Stimulated activated CD4-positive, alpha-beta T cell treated with anti-CD3 and anti-CD28 coated beads, Interleukin-12 subunit alpha, Interleukin-12 subunit beta, amount 100 ng/mL, for 4 hours (primary cell): ENCODE measurements around the gene PIK3AP1.
"Not testable (repeated sequence)": the region's sequence is repeated elsewhere in the genome, so short reads cannot be mapped to it uniquely, and the experiment has no call there.

Source experiments
- DNase-seq: peaks from one replicate; pipeline ENCODE4 v3.0.0-alpha.2; 2020

Gene PIK3AP1

DNA sequence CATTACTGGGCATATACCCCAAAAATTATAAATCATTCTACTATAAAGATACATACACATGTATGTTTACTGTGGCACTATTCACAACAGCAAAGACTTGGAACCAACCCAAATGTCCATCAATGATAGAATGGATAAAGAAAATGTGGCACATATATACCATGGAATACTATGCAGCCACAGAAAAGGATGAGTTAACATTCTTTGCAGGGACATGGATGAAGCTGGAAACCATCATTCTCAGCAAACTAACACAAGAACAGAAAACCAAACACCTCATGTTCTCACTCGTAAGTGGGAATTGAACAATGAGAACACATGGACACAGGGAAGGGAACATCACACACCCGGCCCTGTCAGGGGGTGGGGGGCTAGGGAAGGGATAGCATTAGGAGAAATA, 145.8 kb downstream of the PIK3AP1 start:
- not testable (repeated sequence) for DNase-seq

DNA sequence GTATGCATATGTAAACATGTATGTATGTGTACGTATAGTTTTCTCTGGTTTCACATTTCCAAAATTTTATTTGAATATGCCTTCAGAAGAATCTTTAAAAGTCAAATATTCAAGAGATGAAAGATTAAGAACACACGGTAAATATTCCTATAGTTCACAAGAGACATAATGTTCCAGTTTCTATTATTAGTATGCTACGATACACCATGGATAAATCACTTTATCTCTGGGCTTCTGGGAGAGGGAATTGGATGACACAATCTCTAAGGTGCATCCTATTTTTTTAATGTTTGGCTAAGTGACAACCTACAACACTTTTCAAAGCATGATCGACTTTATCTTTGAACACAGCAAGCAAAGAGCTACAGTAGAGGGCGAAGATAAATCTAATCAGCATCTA, 147.3 kb downstream of the PIK3AP1 start:
- no peak for DNase-seq

DNA sequence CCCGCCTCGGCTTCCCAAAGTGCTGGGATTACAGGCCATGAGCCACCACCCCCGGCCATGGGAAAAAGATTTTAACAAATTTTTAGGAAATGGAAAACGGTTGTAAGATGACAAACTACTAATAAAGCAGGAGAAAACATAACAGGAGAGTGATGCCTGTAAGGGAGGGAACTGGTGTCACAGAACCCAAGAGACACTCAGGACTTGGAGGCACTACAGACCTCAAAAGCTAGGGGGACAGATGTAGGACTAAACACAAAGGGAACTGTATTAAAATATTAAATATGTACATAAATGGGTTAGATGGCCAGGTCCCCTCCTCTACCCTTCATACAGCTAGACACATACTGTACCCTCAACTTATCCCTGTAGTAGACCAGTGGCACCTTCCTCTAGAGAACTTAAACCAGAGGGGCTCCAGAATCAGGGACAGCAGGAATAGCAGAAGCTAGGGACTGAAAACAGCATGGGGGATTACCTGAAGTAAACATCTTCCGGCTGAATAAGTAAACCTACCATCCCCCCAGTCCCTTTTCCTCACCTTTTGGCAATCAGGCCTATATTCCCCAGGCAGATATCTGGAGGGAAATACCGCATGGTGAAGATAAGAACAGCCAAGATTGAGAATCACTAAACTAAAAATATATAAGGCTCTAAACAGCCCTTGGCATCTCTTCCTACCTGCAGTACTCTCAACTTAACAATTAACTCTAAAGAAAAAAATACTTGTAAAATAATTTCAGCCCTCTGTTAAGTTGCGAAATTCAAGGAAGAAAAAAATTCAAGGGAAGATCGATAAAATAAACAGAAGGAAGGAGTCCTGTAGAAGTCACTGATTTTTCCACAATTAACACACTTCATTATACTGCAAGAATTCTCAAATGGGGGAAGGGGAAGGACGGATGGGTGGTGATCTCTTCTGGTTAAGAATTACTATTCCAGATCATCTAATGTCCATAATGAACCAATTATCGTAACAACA, 149.0 kb downstream of the PIK3AP1 start:
- no peak for DNase-seq

DNA sequence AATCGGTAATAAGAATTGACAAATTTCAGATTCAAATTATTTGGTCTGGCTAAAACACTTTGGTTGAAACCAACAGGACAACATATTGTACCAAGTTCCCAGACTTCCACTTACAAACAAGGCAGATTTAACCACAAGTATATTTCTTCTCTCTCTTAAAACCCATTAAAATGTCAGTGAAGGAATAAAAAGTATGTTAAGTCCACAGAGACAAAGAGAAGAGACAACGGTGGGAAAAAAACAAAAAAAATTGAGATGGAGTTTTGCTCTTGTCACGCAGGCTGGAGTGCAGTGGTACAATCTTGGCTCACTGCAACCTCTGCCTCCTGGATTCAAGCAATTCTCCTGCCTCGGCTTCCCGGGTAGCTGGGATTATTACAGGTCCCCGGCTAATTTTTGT, 149.8 kb downstream of the PIK3AP1 start:
- DNase-seq, result no peak

DNA sequence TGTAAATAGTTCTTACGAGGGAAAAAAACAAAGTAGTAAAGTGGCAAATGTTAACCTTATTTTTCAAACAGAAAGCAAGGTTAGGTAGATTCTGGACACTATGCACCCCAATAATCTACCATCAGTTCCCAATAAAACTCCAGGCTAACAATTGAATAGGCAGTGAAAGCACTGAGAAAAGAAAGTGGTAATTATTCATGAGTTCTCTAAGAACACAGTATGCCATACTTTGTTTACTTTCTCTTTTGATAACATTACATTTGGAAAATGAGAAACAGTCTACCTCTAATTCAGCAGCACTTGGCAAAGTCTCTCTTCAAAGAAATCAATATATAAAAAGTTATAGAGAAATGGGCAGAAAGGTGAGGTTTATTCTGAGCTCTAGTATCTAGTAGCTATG, 151.9 kb downstream of the PIK3AP1 start:
- no peak for DNase-seq

DNA sequence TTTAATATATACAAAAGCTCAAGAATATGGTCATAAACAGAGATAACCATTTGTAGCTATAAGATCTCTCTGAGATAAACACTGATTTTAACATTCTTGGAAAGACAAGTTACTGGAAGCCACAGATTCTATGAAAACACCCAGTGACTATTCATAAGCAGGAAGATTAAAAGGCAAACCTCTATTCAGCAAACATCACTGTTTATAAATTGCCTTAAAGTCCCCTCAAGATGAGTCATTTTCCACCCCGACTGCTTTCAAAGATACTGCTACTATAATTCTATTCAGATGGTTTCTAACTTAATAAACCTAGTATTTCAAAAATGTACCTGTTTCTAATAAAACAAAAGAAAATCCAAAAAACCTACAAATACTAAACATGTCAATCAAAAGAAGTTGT, 154.5 kb downstream of the PIK3AP1 start:
- no peak for DNase-seq

DNA sequence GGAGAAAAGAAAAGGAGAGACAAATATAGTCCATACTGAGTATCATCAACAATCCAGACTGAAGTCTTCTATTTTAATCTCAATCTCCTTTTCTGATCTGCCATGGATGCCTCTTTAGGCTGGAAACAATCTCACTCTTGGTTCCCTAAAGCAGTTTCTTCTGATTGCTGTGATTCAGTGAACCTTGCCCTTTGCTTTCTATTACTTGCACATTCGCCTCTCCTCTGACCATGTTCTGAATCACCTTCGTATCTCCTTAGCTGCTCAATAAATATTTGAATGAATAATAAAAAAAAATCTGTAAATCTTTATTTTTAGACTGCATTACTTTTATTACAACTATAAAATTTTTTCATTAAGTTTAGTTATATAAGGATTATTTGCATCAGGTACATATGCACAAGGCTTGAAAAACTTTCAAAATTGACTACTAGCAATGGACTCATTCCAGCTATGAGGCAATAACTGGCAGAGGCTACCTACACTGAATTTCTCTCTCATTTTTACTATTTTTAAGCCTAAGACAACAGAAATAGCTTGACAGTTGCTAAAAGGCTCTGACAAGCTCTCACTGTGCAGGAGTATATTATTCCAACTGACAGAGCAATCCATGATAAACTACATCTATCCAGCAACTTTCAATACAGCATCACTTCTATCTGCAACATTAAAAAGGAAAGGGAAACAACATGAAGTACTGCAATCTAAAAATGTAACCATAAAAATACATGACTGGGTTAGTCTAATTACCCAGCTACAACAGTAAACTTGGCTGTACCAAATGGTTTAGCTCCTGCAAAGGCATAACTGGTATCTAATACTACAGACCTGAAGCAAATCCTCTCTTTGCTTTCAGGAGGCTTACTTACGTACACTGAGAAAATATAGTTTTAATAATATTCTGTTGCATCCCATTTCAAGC, 159.1 kb downstream of the PIK3AP1 start:
- DNase-seq, result no peak

DNA sequence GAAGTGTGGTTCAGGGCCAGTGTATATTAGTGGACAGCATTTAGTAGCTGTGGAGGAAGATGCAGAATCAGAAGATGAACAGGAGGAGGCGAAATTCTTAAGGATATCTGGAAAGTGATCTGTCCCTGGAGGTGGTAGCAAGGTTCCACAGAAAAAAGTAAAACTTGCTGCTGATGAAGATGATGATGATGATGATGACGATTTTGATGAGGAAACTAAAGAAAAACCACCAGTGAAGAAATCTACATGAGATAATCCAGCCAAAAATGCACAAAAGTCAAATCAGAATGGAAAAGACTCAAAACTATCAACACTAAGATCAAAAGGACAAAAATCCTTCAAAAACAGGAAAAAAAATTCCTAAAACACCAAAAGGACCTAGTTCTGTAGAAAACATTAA, 159.8 kb downstream of the PIK3AP1 start:
- DNase-seq, result no peak

DNA sequence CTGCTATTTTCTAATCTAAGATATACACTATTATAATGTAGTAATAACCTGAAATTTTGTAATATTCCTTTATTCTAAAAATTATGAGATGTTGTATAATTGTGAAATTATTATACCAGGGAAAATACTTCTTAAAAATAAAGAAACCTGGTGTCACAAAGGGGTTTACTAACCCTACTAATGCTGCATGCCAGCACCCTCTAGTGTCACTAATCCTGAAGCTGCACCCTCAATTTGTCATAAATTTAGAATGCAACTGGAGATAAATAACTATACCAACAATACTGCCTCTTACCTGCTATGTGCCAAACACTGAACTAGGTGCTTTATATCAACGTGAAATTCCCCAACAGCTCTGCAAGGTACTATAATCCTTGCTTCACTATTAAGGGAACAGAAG, 164.3 kb downstream of the PIK3AP1 start:
- no peak for DNase-seq

DNA sequence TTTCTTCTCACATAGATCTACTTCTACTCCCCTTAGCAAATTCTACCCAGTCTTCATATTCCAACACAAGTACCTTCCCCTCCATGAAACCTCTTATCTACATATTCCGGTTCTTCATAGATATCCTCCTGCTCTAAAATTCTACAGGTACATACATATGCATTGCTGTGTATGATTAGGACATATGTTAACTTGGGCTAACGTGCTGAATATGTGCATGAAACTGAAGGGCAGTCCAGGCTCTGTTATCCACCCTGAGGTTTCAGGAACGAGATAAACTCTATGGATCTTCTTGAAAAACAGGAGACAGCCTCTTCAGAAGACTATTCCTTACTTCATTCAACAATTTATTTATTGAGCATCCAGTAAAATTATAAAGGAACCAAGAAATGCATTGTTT, 165.0 kb downstream of the PIK3AP1 start:
- no peak for DNase-seq

DNA sequence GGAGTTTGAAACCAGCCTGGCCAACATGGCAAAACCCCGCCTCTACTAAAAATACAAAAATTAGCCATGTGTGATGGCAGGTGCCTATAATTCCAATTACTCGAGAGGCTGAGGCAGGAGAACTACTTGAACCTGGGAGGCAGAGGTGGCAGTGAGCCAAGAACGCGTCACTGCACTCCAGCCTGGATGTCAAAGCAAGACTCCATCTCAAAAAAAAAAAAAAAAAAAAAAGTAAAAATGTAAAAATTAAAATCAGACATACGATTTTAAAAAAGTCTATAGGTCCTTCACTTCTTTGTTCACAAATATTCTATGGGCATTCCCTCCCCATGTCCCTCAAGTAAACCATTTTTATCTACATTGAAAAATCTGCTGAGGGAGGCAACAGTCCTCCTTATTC, 171.7 kb downstream of the PIK3AP1 start:
- DNase-seq, result no peak

DNA sequence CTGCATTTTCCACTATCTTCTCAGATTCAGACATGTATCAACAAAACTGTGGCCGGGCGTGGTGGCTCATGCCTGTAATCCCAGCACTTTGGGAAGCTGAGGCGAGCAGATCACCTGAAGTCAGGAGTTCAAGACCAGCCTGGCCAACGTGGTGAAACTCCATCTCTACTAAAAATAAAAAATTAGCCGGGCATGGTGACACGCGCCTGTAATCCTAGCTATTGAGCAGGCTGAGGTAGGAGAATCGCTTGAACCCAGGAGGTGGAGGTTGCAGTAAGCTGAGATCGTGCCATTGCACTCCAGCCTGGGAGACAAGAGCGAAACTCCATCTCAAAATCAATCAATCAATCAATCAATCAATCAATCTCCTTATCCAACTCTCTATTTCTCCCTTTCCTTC, 174.8 kb downstream of the PIK3AP1 start:
- DNase-seq, result not testable (repeated sequence)
